HFF-Myc (cell line): ENCODE results near the gene EEF1AKMT1.

Experiments
- DNase-seq: peaks from one replicate; pipeline ENCODE4 v3.0.0-alpha.2; 2011; ENCODE audit warnings: low read depth; ENCODE audit errors: extremely low read depth
- H3K4me3 ChIP-seq: replicated peaks from 2 replicates; pipeline ENCODE4 v1.5.1; 2011; ENCODE audit warnings: low read depth, mild to moderate bottlenecking, control low read depth, low read length
- TF ChIP-seq, protein P1 (sequence below): IDR thresholded peaks from 2 replicates; pipeline ENCODE4 v1.5.1; 2012; ENCODE audit warnings: mild to moderate bottlenecking, low read depth, low read length, control low read depth; ENCODE audit errors: missing control alignments

Gene EEF1AKMT1

DNA sequence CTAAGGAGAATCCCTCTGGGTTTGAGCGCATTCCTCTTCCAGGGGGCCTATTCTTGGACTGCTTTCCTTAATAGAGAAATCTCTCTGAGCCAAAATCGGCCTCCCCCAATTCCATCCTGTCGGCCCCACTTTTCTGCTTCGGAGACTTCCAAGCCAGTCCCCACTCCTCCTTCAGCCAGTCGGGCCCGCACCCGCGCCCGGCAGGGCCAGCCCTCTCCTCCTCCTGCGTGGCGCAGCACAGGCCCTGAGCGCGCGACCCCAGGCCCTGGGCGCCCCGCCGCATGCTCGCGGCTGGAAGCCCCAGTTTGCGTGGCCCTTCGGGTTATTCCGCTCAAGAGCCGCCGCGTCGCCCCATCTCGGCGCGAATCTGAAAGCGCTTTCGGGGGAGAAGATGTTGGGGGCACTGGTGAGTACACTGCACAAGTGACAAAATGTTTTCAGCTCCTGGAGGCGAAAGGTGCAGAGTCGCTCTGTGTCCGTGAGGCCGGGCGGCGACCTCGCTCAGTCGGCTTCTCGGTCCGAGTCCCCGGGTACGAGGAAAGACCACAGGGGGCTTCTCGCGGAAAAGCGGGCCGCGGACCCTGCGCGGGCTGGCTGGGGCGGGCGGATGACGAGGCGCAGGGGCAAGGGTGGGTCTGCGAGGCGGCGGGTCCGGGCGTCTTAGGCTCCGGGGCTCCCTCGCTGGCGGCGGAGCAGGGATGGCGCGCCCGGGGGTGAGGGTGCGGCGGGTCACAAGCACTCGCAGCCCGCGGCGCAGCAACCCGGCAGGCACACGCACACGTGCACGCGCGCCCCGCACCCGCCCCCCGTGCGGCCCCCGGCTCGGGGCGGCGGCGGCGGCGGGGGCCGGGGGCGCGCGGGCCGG lies 70.6 kb downstream of the EEF1AKMT1 start, which contains the start of gene IL17D:
IL17D (plus strand) TSS at position 785 of the 865 bp plus-strand sequence. CDS start 303 bp downstream, outside the sequence.
- TF ChIP-seq, protein P1, sequence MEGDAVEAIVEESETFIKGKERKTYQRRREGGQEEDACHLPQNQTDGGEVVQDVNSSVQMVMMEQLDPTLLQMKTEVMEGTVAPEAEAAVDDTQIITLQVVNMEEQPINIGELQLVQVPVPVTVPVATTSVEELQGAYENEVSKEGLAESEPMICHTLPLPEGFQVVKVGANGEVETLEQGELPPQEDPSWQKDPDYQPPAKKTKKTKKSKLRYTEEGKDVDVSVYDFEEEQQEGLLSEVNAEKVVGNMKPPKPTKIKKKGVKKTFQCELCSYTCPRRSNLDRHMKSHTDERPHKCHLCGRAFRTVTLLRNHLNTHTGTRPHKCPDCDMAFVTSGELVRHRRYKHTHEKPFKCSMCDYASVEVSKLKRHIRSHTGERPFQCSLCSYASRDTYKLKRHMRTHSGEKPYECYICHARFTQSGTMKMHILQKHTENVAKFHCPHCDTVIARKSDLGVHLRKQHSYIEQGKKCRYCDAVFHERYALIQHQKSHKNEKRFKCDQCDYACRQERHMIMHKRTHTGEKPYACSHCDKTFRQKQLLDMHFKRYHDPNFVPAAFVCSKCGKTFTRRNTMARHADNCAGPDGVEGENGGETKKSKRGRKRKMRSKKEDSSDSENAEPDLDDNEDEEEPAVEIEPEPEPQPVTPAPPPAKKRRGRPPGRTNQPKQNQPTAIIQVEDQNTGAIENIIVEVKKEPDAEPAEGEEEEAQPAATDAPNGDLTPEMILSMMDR: no peak
- DNase-seq: no peak
- H3K4me3 ChIP-seq: peak within 1 kb of the TSS; percentile 62

DNA sequence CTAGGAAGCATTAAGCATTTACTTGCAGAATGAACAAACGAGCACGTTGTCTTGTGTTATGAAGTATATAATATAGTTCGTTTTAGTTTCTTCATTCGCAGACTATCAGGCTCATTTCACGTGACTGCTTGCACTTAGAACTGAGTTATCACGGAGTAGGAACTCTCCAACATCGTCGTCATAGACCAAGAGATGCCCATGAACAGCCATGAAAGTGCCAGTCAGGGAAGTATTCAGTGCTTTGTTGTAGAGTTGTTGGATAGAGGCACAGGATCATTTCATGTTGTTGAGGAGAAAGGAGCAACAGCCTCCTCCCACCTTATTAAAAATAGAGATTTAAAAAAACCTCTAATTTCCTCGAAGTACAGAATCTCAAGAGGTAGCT lies 71.2 kb downstream of the EEF1AKMT1 start:
- DNase-seq: no peak
- TF ChIP-seq, protein P1: no peak
- peak overlapping the region; percentile 62 for H3K4me3 ChIP-seq

DNA sequence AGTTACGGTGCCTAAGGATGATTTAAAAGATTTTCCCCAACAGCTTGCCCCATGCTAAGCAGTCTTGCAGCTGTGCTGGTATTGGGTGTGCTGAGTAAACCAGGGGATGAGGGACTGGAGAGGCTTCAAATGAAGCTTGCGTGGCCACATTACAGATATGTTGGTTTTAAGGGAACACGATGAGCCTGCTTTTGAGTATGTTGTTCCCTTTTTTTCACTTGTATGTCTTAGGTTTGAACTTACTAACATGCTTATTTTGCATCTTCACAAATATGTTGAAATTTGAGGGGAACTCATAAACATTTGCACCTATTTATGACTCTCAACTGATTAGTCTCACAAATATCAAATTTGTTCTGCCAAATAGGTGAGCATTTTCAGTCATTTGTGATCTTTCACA lies 72.3 kb downstream of the EEF1AKMT1 start:
- no peak for DNase-seq
- H3K4me3 ChIP-seq: no peak overlapping the region
- TF ChIP-seq, protein P1: no peak

DNA sequence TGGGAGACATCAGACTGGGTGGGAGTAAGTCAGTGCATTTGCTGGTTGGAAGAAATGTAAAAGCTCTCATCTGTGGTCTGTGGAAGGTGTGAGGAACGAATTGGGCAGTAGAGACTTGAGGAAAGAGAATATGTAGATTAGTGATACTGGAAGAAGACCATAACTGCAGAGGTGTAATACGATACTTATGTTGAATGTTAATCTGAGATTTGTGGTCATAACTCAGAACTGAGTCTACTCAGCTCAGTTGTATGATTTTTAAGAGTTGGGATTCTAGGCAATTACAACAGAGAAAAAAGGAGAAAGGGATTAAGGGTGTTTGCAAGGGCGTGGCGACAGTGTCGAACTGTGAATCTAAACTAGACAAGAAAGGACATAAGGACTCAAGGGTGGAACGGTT lies 73.5 kb downstream of the EEF1AKMT1 start:
- H3K4me3 ChIP-seq: no peak overlapping the region
- TF ChIP-seq, protein P1: no peak
- no peak for DNase-seq

DNA sequence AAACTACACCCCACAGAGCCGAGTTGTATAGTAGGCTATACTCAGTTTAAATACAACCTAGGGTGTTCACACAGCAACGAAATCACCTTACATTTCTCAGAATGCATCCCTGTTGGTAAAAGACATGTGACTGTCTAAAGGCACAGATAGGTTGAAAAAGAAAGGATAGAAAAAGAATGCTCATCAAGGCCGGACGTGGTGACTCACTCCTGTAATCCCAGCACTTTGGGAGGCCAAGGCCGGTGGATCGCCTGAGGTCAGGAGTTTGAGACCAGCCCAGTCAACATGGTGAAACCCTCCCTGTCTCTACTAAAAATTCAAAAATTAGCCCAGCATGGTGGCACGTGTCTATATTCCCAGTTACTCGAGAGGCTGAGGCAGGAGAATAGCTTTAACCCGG lies 74.0 kb downstream of the EEF1AKMT1 start:
- TF ChIP-seq, protein P1: no peak
- no peak overlapping the region for H3K4me3 ChIP-seq
- no peak for DNase-seq

DNA sequence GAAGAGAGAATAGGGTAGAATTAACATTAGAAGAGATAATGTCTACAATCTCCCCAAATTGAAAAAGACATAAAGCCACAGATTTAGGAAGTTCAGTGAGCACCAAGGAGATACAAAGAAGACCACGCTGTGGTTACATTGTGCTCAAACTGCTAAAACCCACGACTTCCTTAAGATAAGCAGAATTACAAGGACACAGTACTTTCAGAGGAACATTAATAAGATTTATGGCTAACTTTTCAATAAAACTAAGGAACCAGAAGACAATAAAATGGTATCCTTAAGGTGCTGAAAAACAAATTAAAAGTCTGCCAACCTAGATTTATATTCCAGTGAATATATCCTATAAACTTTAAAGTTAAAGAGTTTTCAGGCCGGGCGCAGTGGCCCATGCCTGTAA lies 77.7 kb downstream of the EEF1AKMT1 start:
- TF ChIP-seq, protein P1: no peak
- H3K4me3 ChIP-seq: no peak overlapping the region
- no peak for DNase-seq
